D721Med (cell line): Measurements from ENCODE around the gene PRKCB.
"Not testable (repeated sequence)": the region's sequence is repeated elsewhere in the genome, so short reads cannot be mapped to it uniquely, and the experiment has no call there.

ENCODE experiments used
- DNase-seq: peaks from one replicate; pipeline ENCODE4 v3.0.0; 2011; ENCODE audit warnings: low spot score; ENCODE audit not compliant: insufficient read length
- FAIRE-seq: peaks from 2 replicates; lab custom pipeline; 2011; peaks lifted over from hg19 to GRCh38; lab: Jason Lieb, UNC
- TF ChIP-seq, protein P1 (sequence below): IDR thresholded peaks from 2 replicates; pipeline ENCODE4 v1.5.1; 2012; ENCODE audit warnings: mild to moderate bottlenecking, control low read depth; ENCODE audit not compliant: insufficient read depth; ENCODE audit errors: missing control alignments

PRKCB gene

DNA sequence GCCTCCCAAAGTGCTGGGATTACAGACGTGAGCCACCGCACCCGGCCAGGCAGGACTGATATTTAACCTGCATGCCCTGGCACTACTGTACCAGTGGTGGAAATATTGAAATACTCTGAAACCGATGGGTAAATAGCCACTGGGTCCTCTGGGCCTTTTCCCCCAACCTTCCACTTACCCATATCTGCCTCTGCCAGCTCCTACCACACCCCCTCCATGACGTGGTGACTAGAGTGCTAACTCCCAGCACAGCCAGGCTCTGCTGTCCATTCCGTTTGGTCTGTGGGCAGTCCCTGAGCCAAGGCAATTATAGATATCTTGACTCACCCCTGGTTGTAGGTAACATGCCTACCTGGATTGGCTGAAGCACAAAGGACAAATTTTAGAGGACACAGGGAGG lies 187.8 kb downstream of the PRKCB start:
- no peak for DNase-seq
- TF ChIP-seq, protein P1, sequence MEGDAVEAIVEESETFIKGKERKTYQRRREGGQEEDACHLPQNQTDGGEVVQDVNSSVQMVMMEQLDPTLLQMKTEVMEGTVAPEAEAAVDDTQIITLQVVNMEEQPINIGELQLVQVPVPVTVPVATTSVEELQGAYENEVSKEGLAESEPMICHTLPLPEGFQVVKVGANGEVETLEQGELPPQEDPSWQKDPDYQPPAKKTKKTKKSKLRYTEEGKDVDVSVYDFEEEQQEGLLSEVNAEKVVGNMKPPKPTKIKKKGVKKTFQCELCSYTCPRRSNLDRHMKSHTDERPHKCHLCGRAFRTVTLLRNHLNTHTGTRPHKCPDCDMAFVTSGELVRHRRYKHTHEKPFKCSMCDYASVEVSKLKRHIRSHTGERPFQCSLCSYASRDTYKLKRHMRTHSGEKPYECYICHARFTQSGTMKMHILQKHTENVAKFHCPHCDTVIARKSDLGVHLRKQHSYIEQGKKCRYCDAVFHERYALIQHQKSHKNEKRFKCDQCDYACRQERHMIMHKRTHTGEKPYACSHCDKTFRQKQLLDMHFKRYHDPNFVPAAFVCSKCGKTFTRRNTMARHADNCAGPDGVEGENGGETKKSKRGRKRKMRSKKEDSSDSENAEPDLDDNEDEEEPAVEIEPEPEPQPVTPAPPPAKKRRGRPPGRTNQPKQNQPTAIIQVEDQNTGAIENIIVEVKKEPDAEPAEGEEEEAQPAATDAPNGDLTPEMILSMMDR, result no peak
- no peak for FAIRE-seq

DNA sequence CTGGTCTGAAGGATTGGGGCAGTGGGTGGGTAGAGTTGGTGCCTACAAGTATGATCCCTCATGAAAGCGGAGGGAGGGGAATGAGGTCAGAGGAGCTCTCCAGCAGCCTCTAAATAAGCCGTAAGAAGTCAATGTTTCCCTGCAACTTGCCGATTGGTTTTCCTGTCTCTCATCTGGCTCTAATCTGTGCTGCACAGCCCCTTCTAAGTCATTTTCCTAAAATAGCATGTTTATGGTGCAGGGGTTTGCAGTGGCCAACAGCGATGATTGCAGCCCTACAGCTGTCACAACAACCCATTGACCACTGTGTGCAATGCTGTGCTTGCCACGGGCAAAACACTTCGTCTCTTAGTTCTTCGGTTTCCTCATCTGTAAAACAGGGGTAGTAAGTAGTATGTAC lies 189.2 kb downstream of the PRKCB start:
- no peak for DNase-seq
- no peak for FAIRE-seq
- TF ChIP-seq, protein P1, result no peak

DNA sequence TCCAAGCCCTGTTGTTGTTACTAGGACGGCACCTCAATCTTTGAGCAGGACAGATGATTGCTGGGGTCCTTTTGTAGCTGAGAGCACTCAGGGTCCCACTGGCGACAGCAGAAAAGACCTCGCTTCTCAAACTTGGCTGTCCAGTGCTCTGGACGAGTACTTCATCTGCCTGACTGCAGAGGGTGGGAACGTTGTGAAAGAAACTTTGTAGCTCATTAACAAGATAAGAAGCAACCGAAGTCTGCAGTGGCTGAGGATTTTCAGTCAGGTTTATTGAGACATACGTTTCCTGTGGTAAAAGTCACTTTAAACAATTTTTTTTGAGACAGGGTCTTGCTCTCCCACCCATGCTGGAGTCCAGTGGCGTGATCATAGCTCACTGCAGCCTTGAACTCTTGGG lies 191.7 kb downstream of the PRKCB start:
- DNase-seq, result no peak
- TF ChIP-seq, protein P1, result no peak
- FAIRE-seq, result no peak

DNA sequence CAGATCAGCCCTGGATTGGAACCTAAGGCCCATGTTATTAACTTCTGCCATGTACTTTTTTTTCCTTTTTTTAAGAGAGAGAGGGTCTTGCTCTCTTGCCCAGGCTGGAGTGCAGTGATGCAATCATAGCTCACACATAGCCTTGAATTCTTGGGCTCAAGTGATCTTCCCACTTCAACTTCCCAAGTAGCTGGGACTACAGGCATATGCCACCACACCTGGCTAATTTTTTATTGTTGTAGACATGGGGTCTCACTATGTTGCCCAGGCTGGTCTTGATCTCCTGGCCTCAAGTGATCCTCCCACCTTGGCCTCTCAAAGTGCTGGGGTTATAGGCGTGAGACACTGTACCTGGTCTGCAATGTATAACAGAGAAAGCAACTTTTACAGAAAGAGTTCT lies 194.1 kb downstream of the PRKCB start:
- not testable (repeated sequence) for FAIRE-seq, DNase-seq

DNA sequence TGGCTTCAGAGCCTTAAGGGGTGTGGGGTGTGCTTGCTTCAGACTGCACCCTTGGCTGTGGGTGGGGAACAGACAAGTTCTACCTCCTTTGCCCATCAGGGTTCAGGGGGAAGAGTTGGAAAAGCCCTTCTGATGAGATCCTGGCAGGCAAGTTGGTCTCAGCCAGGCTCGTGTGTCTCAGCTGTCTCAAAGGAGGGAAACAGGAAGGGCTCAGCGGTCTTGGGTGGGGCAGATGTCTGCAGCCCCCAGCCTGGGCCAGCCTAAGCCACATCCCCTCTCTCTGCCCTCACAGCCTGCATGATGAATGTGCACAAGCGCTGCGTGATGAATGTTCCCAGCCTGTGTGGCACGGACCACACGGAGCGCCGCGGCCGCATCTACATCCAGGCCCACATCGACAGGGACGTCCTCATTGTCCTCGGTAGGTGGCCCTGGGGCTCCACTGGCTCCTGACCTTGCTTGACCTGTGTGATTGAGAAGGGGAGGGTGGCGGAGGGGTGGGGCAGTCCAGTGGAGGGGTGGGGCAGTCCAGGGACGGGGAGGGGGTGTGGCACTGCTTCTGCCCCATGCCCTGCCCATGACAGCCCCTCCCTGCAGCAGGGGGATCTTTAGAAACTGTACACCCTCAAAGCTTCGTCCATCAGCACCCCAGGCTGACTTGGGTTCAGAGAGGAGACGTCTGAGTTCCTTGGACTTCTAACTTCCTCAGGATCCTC lies 199.5 kb downstream of the PRKCB start:
- DNase-seq, result no peak
- TF ChIP-seq, protein P1, result no peak
- no peak for FAIRE-seq

DNA sequence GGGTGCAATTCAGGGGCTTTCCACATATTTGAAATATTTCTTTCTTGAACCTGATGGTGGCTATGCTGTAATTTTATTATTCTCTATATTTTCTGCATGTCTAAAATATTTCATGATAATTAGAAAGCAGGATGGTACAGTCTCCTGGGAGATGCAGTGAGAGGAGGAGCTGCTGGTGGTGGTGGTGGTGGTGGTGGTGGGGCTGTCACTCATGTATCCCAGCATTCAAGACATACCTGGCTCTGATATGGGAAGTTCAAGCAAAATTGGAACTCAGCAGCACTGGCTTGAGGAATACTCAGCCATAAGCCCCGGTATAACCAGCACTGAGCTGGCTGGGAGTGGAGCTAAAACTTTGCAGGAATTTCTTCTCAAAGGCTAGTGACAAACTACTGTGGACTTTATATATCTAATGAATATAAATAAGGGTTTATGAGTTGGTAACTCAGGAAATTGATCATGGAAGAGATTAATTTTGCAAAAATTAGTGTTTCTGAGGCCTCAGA lies 200.3 kb downstream of the PRKCB start:
- TF ChIP-seq, protein P1, result no peak
- FAIRE-seq (no peak), DNase-seq (no peak)

DNA sequence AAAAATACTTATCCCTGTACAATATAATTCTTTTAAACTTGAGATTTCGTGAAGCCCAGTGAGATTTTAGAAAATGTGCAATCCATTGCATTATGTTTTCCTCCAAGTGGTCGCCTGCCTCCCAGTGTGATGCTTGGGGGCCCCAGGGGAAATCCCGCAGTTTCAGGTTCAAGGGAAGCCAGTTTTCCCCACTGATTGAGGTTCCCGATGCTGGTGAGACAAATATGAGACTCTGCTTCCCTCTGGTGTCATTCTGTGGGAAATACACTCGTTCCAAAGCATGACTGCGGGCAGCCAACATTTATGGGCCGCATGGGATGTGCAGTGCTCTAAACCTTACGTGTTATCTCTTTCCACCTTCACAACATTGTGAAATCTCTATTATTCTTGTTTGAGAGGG lies 200.8 kb downstream of the PRKCB start:
- FAIRE-seq (no peak), DNase-seq (peak; percentile 74)
- TF ChIP-seq, protein P1, result peak; percentile 80

DNA sequence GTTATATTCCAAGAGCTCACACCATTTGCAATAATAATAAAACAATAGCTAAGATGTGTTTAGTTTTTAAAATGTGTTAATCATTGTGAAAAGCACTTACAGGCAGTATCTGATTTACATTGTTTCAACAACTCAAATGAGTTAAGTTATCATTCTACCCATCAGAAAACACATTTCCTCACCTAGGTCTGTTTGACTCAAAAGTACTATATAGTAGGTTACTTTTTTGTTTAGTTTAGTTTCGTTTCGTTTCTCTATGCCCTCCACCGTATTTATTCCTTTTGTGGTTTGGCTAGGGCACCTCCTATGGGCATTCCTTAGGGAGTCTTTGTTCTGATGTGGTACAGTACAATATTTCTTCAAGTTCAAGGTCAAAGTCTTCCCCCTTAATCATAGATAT lies 201.6 kb downstream of the PRKCB start:
- no peak for DNase-seq
- TF ChIP-seq, protein P1, result no peak
- FAIRE-seq, result no peak
